HT-29 (cell line): ENCODE measurements around the gene ZNRF3. TPM values are rescaled to one million over a fixed set of nuclear protein-coding genes. Genes with fewer than 3 reads are reported as not detected.
A peak's percentile ranks its signal among the peaks of the same experiment; 100 is the strongest.
"Not testable (repeated sequence)": the region's sequence is repeated elsewhere in the genome, so short reads cannot be mapped to it uniquely, and the experiment has no call there.

Experiments
- DNase-seq: peaks from one replicate; pipeline ENCODE4 v3.0.0-alpha.2; 2015; ENCODE audit warnings: low spot score
- total RNA-seq: library from RNA; depleted of rRNA; stranded (reverse); fragments of >200 nt; shearing (Covaris generic); gene quantifications from 2 replicates; pipeline ENCODE4 v1.2.3, GENCODE V29; 2014

ZNRF3 gene
- total RNA-seq, 1 experiment from 2014 or later, result 81.8 TPM

DNA sequence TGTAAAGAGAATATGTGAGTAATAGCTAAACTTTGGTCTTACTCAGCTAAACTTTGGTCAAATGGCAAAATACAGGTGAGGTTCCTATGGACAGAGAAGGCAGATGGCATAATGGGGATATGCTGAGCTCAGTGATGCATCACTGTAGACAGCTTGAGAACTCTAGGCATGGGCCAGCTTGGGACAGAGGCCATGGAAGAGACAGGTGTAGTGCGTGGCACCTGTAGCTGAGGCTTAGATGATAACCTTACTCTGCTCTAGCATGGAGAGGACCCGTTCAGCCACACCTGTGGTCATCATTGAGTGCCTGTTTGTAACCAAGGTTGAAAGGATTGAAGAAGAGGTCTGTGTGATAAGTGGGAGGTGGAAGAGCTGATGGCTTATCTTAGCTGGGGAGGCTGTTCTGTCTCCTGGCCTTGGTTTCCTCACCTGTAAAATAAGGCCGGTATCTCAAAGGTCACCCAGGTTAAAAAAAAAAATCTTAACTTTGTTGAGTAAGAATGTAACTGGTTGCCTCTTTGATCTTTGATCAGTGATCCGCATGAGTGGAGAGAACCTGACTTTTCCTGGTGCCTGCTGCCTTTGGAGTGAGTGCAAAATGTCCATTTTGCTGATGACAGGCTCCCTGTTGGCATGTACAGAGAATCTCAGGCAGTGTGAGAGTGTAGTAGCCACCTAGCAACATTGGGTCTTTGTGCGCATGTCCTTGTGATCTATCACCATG, 48.6 kb downstream of the ZNRF3 start:
- DNase-seq, result no peak

- DNase-seq, result no peak
These were observed 49.9 kb downstream of the ZNRF3 start for GRCh38 chr22:28933321-28933720.

DNA sequence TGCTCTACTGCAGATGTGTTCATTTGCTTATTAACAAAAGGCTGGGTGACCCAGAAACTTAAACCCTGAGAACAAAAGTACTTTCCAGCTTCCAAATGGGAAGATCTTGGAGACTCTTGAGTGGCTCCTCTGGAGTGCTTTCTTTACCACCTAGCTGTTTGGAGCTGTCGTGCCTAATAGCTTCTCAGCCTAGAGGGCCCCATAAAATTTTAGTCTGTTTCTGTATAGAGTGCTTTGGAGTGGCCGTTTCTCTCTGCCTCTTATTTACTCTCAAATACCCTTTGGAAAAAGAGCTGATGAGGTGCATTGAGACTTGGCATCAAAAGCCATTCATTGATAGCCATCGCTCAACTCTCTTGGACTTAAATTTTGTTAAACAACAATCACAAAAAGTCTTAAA, 50.7 kb downstream of the ZNRF3 start:
- DNase-seq, result no peak

DNA sequence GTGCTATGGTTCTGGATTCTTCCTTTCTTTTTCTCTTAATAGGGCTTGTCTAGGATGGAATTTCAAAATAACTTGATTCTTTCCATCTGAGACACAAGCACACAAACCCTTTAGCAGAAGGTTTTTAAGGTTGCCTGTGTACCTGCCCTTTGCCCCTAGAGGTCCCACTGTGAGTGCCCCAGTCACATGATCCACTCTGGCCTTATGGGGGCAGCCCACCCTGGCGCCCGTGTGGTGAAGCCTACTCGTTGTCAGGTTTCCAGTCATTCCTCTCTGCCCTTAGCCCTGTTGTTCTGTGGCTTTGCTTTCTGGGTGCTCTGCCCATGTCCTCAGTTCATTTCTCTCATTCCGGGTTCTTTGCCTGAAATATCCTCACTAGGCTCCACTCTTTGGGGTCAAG, 51.8 kb downstream of the ZNRF3 start:
- no peak for DNase-seq

- no peak for DNase-seq
These were observed 52.3 kb downstream of the ZNRF3 start for GRCh38 chr22:28935713-28936112.

DNA sequence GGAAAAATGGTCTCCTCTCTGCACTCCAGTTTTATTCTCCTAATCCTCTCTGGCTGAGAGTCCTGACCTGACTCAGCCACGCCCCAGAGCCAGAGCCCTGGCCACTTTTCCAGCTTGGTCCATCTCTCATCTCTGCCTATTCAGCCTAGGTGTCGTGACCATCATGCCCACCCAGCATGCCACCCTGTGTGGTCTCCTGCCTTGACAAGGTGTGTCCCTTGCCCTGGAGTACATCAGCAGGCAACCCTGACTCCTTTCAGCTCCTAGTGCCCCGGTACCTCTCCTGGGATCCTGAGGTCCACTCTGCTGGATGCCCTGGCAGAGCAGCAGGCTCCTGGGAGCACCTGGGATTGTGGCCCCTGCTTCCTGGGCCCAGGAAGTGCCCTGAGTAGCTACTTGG, 52.8 kb downstream of the ZNRF3 start:
- no peak for DNase-seq

- no peak for DNase-seq
These were observed 54.0 kb downstream of the ZNRF3 start for GRCh38 chr22:28937206-28938025.

- DNase-seq, result no peak
These were observed 55.0 kb downstream of the ZNRF3 start for GRCh38 chr22:28938286-28938833.

- no peak for DNase-seq
These were observed 56.0 kb downstream of the ZNRF3 start for GRCh38 chr22:28939394-28939793.

DNA sequence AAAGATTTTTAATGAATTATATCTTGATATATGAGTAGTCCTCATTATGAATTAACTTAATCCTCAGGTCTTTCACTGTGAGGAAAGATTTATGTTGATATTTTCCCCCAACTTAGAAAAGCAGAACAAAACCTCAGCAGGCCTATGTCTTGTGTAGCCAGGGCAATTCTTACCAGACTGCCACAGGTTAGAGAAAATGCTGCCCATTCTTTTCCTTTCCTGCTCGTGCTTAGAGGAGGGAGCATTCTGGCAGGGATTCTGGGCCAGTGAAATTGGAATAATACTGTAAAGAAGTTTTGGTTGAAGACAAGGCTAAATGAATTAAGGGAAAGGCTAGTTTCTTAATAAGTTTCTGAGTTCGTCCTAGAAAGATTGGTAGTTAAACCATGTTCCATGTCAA, 56.6 kb downstream of the ZNRF3 start:
- DNase-seq, result no peak

DNA sequence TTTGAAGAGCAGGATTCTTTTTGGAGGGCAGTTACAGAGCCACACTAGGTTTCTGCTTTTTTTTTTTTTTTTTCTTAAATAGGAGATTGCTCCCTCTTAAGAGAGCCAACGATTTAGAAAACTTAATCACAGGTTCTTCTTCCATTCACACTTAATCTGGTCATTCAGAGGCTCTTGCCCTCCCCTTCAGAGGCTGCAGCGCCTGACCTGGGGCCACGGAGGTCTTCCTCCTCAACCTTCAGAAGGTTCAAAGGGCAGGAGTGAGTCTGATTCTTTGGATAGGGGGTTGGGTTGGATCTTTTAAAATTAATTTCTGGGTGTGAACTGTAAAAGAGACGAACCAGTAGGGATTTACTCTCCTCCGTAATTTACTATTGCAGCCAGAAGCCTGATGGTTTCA, 57.1 kb downstream of the ZNRF3 start:
- no peak for DNase-seq

DNA sequence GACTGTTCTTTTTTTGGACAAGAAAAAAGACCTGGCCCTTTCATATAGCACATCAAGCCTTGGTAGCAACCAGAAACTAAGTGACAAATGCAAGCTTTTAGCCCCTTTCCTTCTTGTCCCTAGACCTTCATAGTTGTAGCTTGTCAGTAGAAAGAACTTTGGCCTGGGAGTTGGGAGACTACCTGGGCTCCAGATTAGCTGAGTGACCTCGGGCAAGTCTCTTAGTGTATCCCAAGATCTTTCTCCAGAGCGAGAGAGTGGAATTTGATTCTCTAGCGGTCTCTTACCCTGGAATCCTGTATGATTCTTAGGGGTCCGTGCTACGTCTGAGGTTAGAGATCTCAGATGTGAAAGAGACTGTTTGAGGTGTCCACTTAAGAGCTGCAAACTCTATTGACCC, 59.0 kb downstream of the ZNRF3 start:
- DNase-seq, result no peak

- no peak for DNase-seq
These were observed 59.6 kb downstream of the ZNRF3 start for GRCh38 chr22:28942801-28943500.

DNA sequence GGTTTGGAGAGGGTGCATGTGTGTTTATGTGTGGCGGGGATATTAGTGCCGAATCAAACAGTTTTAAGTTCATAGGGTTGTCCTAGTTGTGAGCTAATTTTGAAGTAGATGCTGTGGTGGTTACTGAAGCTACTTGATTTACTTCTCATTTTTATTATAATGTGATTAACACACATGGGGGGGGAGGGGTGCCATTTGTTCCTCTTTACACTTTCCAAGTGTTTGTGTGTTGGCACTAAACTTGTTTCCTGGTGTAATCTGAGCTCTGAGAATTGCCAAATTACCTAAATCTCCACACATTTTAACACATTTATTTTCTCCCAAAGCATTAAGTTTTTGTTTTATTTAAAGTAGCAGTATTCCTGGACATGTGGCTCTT, 60.1 kb downstream of the ZNRF3 start:
- DNase-seq, result no peak

DNA sequence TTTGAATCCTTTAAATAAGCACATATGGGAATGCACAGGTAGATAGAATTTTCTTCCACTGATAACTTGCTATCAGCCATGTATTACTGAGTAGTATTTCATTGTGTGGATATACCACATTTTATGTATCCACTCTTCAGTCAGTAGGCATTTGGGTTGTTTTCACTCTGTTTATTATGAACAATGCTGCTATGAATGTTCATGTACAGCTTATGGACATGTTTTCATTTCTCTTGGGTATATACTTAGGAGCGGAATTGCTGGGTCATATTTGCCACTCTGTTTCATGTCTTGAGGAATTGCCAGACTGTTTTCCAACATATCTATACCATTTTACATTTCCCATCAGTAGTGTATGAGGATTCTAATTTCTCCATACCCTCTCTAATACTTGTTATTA, 63.8 kb downstream of the ZNRF3 start:
- no peak for DNase-seq

DNA sequence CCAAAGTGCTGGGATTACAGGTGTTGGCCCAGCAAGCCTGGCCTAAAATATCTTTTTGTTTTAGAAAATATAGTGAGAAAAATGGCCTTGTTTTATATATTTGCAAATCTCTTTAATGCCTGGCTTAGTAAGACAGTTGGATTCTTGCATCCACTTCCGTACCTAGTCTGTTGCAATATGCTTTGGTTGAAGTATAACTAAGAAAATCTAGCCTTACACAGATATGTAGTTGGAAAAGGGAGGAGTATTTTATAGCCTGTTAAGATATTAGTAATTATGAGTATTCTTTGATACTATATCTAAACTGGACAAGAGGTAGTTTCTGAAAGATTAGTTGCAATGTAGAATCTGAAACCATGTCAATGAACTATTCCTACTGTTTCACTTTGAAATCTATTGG, 65.1 kb downstream of the ZNRF3 start:
- peak; percentile 66 for DNase-seq

GRCh38 chr22:28948860-28949551, 65.6 kb downstream of the ZNRF3 start:
- DNase-seq, result not testable (repeated sequence)

GRCh38 chr22:28949788-28950187, 66.4 kb downstream of the ZNRF3 start:
- DNase-seq, result no peak

GRCh38 chr22:28950617-28951411, 67.4 kb downstream of the ZNRF3 start:
- no peak for DNase-seq

GRCh38 chr22:28951530-28951929, 68.2 kb downstream of the ZNRF3 start:
- DNase-seq, result no peak
